ENCODE results near the gene DUS1L.

The DUS1L gene

DNA sequence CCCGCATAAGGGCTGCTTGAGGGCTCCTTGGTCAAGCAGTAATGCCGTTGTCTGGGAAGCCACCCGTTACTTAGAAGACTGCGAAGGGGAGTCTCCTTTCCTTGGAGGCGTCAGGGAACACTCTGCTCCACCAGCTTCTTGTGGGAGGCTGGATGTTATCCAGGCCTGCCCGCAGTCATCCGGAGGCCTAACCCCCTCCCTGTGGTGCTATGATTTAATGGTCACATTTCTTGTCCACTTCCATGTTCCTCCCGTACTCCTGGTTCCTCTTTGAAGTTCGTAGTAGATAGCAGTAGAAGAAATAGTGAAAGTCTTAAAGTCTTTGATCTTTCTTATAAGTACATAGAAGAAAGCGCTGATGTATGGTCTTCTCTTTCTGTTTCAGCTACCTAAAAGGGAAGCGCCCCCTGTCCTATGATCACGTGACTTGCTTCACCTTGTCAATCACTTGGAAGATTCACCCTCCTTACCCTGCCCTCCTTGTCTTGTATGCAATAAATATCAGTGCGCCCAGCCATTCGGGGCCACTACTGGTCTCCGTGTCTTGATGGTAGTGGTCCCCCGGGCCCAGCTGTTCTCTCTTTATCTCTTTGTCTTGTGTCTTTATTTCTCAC, 26.7 kb downstream of the DUS1L start:
- DNase-seq, result peak; percentile 61

DNA sequence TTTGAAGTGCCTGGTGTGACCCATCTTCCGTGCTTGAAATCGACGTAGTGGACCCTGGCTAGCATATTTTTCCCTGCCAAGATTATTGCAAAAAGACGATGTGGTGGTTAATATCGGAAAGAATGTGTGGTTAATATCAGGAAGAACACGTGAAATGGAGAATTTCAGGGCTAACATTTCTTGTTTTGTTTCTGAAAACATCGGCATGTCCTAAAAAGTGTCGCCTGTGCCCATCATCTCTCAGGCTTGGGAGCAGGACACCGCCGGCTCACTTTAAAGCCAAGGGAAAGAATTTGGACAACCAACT, 27.8 kb downstream of the DUS1L start:
- DNase-seq, result no peak

DNA sequence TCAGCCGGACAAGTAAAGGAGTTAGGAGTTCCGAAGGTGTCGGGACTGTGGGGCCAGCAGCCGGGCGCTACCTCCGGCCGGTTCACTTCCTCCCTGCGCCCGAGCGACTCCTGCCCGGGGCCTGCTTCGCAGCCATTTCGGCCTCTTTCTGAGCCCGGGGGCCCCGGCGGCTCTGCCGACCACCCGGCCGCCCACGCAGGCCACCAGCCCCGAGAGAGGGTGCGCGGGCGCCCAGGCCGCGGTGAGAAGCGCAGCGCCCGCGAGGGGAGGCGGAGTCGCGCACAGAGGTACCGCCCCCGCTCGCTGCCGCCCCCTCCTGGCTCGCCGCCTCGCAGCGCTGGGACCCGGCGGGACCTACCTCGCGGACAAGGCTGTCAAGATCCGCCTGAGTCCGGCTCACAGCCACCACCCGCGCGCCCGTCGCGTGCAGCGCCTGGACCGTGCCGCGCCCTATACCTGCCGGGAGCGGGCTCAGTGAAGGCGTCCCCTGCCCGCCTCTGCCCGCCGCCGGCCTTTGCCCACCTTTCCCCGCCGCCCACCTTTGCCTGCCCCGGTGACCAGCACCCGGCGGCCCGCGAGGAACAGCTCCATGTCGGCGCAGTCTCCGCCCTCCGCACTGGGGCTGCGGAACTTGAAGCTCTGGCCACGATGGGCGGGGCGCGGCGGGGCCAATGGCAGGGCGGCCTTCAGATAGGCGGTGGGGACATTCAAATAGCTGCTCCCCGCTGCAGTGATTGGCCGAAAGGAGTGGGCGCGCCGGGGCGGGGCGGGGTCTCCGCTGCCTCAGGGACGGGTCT, 28.3 kb downstream of the DUS1L start, which contains the start of gene DCXR:
Gene DCXR, minus strand, starts transcription at position 606 of the 797 bp plus-strand sequence. Its CDS starts 15 bp downstream, at position 591.
- peak; percentile 96 for DNase-seq

DNA sequence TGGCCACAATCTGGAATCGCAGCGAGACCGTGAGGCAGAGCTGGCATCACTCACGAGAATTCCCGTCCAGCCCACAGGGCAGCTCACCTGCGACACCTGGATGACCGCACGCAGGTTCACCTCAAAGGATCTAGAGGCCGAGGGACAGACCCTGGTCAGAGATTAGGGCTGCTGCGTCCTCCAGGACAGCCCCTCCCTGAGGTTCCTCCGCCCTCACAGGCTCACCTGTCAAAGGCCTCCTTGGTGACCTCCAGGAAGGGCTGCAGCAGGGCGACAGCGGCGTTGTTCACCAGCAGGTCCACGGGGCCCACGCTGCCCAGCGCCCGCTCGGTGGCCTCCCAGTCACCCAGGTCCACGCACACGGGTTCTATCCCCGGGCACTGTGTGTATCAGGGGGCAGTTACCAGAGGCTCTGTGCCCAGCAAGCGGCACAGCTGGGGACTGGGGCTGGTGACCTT, 28.9 kb downstream of the DUS1L start:
- DNase-seq, result no peak

DNA sequence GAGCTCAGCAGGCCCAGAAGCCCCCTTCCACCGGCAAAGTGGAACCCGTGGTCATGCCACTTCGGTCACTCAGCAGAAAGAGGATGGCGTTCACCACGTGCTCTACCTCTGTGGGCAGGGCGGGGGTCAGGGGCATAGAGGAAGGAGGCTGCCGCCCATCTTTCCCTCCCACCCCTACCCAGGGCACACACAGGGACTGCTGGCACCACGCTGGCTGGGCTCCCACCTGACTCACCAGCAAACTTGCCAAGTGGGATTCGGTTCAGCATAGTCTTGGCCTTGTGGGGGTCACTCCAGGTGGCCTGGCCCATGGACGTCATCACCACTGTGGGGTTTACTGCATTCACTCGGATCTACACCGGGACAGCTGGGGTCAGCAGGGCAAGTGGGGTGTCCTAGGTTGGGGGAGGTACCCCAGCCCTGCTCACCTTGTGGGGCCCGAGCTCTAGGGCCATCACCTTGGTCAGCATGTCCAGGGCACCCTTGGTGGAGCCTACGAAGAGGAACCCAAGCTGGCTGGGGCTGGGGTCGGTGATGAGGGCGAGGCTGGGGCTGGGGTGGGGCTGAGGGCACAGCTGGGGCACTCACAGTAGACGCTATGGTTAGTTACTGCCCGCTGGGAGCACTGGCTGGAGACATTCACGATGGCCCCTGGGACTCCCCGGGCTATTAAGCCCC, 29.5 kb downstream of the DUS1L start:
- no peak for DNase-seq

DNA sequence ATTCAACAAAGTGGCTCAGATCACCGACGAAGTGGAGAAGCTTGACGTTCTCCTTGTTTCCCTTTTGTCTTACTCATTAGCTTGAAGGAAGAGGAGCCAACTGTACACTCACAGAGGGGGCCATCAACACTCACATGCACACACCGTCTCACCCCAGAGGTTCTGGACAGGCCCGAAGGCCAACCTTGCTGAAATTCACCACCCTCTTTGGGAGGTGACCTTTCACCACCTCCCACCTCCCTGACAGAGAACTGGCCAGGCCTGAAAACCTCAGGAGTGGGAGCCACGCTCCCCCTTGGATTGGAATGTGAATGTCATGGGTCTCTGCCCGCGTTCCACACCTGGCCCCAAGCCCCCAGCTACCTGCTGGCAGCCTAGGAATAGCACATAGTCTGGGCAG, 30.1 kb downstream of the DUS1L start:
- no peak for DNase-seq

DNA sequence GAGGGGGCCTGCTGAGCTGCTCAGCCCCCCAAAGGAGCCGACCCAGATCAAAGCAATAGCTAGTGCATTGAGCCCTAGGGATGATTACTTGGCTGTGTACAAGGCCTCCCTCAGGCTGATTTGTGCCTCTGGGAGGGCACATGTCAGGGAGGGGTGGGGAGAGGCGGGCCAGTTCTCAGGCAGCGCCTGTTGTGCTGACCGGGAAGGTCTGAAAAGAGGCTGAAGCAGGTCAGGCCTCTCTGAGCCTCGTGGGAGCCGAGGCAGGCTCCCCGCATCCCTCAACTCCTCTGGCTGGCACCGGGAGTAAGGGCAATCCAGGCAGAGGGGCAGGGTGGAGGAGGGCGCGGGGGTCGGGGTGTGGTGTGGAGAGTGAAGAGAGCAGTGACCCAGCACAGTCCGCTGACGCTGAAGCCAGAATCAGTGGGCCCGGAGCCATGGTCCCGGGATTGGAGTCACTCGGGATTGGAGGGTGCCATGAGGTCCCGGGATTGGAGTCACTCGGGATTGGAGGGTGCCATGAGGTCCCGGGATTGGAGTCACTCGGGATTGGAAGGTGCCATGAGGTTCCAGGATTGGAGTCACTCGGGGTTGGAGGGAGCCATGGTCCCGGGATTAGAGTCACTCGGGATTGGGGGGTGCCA, 31.1 kb downstream of the DUS1L start:
- no peak for DNase-seq

DNA sequence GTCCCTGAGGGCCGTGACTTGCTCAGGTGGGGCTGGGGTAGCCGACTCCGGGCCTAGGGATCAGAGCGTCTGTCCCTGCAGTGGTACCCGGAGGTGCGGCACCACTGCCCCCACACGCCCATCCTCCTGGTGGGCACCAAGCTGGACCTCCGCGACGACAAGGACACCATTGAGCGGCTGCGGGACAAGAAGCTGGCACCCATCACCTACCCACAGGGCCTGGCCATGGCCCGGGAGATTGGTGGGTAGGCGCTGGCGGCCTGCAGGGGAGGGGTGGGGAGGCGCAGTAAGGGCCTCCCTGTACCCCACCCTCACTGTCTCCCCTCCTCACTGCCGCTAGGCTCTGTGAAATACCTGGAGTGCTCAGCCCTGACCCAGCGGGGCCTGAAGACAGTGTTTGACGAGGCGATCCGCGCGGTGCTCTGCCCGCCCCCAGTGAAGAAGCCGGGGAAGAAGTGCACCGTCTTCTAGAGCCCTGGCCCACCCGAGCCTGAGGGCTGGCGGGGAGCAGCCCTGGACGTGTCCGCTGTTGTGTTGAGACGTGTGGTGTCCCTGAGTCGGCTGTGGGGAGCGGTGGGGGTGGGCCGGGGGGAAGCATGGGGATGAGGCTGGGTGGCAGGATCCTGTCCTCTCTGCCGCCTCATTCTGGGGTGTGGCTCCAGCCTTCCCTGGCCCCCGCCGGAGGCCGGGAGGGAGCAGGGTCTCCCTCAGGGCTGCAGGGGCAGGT, 32.1 kb downstream of the DUS1L start:
- no peak for DNase-seq

DNA sequence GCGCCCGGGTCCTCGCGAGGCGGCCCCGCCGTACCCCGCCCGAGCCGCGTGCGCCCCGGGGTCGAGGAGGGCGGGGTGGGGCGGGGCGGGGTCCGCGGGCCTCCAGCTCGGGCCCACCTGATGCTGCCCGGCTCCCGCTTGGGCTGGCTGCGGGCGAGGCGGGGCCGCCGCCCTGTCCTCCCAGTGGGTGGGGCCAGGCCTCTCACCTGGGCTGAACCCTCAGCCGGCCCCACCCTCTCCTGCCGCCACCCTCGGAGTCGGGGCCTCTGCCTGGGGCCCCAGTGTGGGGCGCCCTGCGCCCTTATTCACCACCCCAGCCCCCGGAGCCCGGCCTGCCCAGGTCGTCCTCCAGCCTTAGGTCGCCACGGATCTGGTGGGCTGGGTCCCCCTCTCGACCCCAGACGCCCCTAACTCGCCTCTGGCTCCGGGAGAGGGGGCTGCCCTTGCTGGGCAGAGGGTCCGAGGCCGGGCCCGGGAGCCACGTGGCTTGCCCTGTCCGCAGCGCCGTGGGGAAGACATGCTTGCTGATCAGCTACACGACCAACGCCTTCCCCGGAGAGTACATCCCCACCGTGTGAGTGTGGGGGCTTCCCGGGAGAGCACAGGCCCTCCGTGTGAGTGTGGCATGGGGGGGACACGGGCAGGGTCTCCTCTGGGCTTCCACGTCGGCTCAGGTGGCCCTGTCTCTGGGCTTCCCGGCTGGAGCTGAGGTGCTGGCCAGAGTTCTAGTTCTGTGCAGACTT, 33.5 kb downstream of the DUS1L start:
- no peak for DNase-seq

DNA sequence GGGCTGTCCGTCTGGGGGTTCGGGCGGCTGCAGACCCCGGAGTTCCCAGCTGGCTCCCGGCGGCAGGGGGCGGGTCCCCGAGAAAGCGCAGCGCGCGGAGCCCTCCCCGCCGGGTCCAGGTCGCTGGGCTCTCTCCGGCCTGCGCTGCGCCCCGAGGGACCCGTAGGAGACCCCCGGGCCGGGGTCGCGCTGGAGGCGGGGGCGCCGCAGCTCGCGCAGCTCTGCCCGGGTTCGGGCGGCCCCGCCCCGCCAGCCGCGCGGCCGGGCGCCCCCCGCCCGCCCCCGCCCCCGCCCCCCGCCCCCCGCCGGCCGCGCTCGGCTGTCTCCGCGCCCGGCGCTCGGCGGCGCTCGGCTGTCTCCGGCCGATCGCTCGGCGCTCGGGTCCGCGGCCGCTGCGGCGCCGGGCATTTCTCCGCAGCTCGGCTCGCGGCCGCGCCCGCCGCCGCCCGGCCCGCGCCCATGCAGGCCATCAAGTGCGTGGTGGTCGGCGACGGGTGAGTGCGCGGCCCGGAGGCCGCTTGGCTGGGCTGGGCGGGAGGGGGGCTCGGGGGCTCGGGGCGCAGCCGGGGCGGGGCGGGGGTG, 34.2 kb downstream of the DUS1L start, which contains the start of gene RAC3:
Gene RAC3, plus strand, starts transcription at position 376 of the 582 bp plus-strand sequence. Its CDS starts 84 bp downstream, at position 460.
- DNase-seq, result peak; percentile 13

DNA sequence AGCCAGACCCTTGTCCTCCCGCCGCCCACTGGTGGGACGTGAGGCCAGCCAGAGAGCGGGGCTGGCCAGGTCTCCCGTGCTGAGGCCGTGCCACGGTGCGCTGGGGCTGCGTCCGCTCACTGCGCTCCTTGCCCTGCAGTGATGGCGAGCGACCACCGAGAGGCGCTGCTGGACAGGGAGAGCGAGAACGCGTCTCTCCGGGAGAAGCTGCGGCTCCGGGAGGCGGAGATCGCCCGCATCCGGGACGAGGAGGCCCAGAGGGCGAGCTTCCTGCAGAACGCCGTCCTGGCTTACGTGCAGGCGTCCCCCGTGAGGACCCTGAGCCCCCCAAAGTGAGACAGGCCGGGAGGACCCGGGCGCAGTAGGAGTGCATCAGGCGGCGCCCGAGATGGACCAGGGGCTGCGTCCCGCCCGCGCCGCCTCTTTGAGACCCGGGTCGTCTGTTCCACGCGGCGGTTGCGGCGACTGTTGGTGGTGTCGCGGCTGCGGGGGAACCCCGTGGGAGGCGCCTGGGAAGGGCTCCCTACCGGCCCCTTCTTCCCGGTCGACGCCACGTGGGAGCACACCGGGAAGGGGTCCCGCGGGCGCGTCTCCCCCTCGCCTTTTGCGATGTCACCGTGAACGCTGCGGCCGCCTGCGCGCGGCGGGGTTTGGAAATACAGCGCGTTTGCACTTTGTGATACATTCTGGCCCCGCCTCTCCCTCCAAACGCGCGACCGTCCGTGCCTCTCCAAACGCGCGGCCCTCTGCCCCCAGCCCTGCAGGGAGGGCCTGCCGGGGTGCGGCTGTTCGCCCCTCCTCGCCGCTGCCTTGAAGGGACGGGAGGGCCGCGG, 34.9 kb downstream of the DUS1L start:
- peak; percentile 80 for DNase-seq

DNA sequence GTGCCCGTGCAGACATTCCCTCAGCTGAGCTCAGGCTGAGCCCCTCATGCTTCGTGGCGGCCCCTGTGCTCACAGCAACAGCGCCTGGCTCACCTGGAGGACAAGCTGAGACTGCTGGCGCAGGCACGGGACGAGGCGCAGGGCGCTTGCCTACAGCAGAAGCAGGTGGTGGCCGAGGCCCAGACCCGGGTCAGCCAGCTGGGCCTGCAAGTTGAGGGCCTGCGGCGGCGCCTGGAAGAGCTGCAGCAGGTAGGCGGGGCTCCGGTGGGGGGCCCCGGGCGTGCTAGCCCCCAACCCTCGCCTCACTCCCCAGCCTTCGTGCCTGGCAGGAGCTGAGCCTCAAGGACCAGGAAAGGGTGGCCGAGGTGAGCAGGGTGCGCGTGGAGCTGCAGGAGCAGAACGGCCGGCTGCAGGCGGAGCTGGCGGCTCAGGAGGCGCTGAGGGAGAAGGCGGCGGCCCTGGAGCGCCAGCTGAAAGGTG, 35.6 kb downstream of the DUS1L start:
- DNase-seq, result no peak

DNA sequence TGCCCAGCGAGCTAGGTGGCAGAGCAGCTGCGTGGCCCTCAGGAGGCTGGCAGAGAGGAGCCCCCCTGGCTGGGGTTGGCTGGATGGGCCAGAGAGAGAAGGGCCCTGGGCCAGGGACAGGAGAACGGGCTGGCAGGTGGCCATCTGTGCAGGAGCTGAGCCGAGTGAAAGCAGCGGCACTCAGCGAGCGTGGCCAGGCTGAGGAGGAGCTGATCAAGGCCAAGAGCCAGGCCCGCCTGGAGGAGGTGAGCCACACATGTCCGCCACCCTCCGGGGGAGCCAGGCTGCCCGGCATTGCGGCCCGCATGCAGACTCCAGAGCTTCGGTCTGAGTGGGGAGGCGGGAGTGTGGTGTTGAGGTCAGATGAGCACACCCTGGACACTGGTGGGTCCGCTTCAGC, 36.2 kb downstream of the DUS1L start:
- DNase-seq, result no peak

DNA sequence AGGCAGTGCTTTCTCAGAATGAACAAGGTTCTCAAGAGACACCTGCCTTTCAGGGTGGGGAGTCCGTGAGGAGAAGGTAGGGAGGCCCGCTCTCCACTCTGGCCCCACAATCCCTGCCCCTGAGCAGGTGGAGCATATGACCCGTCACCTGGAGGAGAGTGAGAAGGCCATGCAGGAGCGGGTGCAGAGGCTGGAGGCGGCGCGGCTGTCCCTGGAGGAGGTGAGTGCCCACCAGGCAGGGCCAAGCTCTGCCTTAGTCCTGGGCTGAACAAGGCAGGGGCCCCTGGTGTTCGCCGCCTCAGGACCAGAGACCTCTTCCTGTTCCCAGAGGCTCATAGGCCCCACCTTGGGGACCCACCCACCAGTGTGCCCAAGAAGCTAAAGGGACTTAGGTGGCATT, 36.6 kb downstream of the DUS1L start:
- DNase-seq, result no peak

DNA sequence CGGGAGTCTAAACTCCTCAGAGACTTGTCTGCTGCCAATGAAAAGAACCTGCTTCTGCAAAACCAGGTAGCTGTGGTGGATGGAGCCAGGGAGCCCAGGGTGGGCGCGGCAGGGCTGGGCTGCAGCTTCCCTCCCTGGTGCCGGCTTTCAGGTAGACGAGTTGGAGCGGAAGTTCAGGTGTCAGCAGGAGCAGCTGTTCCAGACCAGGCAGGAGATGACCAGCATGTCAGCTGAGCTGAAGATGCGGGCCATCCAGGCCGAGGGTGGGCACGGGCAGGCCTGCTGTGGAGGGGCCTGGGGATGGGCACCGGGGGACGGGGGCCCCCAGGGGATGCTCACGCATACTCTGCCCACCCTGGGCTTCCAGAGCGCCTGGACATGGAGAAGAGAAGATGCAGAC, 37.4 kb downstream of the DUS1L start:
- no peak for DNase-seq

DNA sequence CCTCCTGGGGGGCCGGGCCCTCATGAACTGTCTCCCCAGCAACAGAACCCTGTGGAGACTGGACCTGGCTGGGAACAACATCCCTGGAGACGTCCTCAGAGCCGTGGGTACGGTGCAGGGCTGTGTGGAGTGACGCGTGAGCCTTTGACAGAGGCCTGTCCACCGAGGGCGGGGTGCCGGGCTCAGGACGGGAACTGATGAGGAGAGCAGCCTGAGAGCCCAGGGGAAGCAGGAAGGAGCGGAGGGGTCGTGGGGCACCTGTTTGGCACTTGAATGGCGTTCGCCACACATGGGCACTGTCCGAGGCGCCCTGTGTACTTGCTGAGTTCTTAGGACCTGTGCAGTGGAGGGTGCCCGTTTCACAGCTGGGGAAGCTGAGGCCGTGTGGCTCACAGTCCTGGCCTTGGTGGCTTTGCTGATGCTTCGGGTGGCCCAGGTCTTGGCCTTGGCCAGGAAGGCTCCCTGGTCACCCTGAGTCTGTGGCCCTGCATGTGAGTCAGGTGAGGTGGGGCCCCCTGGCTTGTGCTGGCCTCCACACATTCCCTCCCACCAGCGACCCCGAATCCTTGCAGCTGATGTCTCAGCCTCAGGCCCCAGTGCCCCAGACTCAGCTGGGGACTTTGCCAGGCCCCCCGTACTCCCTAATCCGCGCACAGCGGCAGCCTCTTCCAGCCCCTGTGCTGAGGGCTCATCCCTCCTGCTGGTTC, 40.0 kb downstream of the DUS1L start:
- DNase-seq, result no peak

DNA sequence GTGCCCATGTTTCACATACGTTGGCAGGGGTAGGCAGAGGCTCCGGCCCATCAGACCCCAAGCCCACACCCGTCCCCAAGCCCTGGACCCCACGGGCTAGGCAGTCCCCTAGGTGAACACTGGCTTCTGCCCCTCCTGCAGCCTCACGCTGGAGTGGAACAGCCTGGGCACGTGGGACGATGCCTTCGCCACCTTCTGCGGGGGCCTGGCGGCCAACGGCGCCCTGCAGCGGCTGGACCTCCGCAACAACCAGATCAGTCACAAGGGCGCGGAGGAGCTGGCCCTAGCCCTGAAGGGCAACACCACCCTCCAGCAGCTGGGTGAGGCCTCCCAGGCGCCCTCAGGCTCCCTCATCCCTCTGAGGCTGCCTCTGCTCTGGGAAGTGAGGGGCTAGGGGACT, 40.7 kb downstream of the DUS1L start:
- no peak for DNase-seq

DNA sequence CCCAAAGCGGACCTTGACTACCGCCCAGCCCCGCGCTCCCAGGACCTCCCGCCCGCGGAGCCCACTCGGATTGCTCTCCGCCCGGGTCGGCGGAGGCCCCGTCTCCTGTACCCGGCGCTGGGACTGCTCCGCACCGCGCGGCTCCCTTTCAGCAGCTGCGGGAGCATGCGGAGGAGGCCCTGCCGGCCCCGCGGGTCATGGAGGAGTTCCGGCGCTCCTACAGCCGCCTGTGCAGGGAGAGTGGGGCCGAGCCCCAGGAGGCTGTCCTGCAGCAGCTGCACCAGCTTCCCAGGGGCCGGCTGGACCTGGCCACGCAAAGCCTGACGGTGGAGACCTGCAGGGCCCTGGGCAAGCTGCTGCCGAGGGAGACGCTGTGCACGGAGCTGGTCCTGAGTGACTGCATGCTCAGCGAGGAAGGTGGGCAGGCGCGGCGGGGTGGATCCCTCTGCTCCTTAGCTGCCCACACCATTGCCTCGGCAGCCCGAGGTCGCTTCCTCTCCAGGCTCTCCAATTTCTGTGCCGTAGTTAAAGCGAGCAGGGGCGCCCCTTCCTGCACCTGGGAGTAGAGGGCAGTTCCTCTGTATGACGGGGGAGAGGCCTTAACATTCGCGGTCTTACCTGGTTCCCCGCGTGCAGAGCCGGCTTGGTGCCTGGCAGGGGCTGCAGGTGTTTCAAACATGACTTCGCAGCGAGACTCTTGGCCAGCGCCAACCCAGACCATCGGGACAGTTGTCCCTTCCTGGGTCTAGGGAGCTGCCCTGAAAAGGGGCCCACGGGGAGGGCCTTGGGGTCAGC, 42.0 kb downstream of the DUS1L start:
- peak; percentile 19 for DNase-seq

DNA sequence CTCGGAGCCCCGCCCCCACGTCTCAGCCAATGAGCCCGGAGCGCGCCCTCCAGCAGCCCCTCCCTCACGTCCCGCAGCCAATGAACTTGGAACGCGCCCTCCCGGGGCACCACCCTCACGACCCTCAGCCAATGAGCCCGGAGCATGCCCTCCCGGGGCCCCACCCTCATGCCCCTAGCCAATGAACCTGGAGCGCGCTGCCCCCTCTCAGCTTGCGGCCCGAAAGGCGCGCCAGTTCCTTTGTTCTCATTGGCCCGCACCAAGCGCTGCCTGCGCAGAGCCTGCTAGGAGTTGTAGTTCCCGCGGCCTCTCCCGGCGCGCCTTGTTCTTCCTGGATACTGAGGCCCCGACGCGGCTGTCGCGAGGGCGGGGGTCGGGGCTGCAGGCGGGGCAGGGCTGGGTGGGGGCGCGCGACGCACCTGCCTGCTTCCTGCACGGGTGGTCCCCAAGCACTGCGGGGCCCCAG, 42.6 kb downstream of the DUS1L start, which contains the start of gene LRRC45:
Gene LRRC45, plus strand, starts transcription at position 325 of the 466 bp plus-strand sequence. CDS start 339 bp downstream, outside the sequence.
- peak; percentile 100 for DNase-seq

All from inflammatory macrophage treated with lipopolysaccharide for 4 hours (primary cell).